HL-60 (cell line): ENCODE data around the gene EFS.

Source experiments
- GABPA ChIP-seq: IDR thresholded peaks from 2 replicates; pipeline ENCODE4 v1.6.1; 2012; ENCODE audit warnings: low read depth
- TF ChIP-seq, protein P1 (sequence below): IDR thresholded peaks from one replicate; pipeline ENCODE4 v1.5.1; 2011; ENCODE audit warnings: low read length, control low read depth, inconsistent platforms; ENCODE audit not compliant: insufficient read depth

DNA sequence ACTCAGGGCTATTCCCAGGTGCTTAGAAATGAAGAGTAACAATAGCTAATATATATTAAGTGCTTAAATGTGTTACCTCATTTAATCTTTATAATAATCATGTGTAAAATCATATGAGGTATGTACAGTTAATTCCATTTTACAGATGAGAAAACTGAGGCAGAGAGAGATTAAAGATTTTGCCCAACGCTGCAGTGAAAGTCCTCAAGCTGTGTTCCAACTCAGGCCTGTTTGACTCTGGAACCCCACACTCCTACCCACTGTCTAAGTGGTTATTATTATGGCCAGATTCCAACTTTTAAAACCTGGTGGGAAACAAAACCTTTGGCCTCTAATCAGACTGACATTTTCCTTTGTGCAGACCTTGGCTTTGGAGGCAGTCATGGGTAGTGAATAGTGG, 22.0 kb upstream of the EFS start:
- TF ChIP-seq, protein P1, sequence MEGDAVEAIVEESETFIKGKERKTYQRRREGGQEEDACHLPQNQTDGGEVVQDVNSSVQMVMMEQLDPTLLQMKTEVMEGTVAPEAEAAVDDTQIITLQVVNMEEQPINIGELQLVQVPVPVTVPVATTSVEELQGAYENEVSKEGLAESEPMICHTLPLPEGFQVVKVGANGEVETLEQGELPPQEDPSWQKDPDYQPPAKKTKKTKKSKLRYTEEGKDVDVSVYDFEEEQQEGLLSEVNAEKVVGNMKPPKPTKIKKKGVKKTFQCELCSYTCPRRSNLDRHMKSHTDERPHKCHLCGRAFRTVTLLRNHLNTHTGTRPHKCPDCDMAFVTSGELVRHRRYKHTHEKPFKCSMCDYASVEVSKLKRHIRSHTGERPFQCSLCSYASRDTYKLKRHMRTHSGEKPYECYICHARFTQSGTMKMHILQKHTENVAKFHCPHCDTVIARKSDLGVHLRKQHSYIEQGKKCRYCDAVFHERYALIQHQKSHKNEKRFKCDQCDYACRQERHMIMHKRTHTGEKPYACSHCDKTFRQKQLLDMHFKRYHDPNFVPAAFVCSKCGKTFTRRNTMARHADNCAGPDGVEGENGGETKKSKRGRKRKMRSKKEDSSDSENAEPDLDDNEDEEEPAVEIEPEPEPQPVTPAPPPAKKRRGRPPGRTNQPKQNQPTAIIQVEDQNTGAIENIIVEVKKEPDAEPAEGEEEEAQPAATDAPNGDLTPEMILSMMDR = no peak
- TF ChIP-seq GABPA = no peak
